Transverse colon (tissue), 4 donors: ENCODE measurements around the gene ERF. TPM values are rescaled to one million over a fixed set of nuclear protein-coding genes. Genes with fewer than 3 reads are reported as not detected.
A peak's percentile ranks its signal among the peaks of the same experiment; 100 is the strongest.

Experiments
- DNase-seq: peaks from one replicate; pipeline ENCODE4 v3.0.0-alpha.2; 2019
- H3K27ac ChIP-seq, 4 donors: fragments of 200-600 bp; sonication (generic); 2 replicates each; pipeline ENCODE4 v1.5.1; 2016 to 2018; ENCODE audit warnings: inconsistent platforms in 4 of 4
- H3K27me3 ChIP-seq: fragments of 200-600 bp; sonication (generic); 2 replicates; pipeline ENCODE4 v1.5.1; 2017; ENCODE audit warnings: inconsistent platforms
- H3K36me3 ChIP-seq, 4 donors: fragments of 200-600 bp; sonication (generic); 2 replicates each; pipeline ENCODE4 v1.5.1; 2017 to 2019; ENCODE audit warnings: inconsistent platforms in 4 of 4
- H3K4me1 ChIP-seq, 4 donors: fragments of 200-600 bp; sonication (generic); 2 replicates each; pipeline ENCODE4 v1.5.1; 2017 to 2020; ENCODE audit warnings: inconsistent platforms in 4 of 4
- H3K4me3 ChIP-seq, 4 donors: fragments of 200-600 bp; sonication (generic); 1 replicate in 1 of 4; 2 replicates in 3 of 4; pipeline versions ENCODE4 v1.5.1 to v1.6.1; 2017 to 2019; ENCODE audit warnings: inconsistent platforms in 4 of 4
- H3K9me3 ChIP-seq, 2 donors: fragments of 200-600 bp; sonication (generic); 2 replicates each; pipeline ENCODE4 v1.5.1; 2017 to 2019; ENCODE audit warnings: inconsistent platforms in 2 of 2
- CTCF ChIP-seq, 5 experiments: fragments of 200-600 bp in 3 of 5; fragments of 450-650 bp in 2 of 5; sonication (generic) in 3 of 5; IDR thresholded peaks; 1 replicate in 2 of 5; 2 replicates in 3 of 5; pipeline ENCODE4 v1.5.1; 2016 to 2017; ENCODE audit warnings: antibody characterized with exemption in 5 of 5, inconsistent platforms in 3 of 5, mild to moderate bottlenecking in 2 of 5, moderate library complexity in 1 of 5
- EP300 ChIP-seq: sonication (generic); formaldehyde crosslinking; IDR thresholded peaks from one replicate; pipeline ENCODE4 v1.6.1; 2017; ENCODE audit warnings: antibody characterized with exemption, low read depth
- POLR2A ChIP-seq: fragments of 450-650 bp; IDR thresholded peaks from one replicate; pipeline ENCODE4 v1.6.1; 2016; ENCODE audit warnings: antibody characterized with exemption, mild to moderate bottlenecking, moderate library complexity
- POLR2AphosphoS5 ChIP-seq, 3 donors: sonication (generic); formaldehyde crosslinking; IDR thresholded peaks; one replicate each; pipeline ENCODE4 v1.6.1; 2016; ENCODE audit warnings: antibody characterized with exemption in 3 of 3
- WGBS, 2 donors: methylation state at CpG; one replicate each; pipeline ENCODE4 v1.1.5; 2018; ENCODE audit warnings: low coverage in 1 of 2; 5-methylcytosine and 5-hydroxymethylcytosine counted together
- in situ Hi-C, 4 donors: fragments of 200-750 bp; cut with MboI; loops; one replicate each; pipeline versions ENCODE4 v1.15.0 to v1.15.1; 2017; ENCODE audit warnings: low sequenced_read_pairs in 3 of 4, low pct_ligation_motif_present in 1 of 4, low pct_unique_long_range_greater_than_20kb in 1 of 4
- intact Hi-C: fragments of 100-400 bp; cut with DNase I; formaldehyde crosslinking; loops from one replicate; pipeline ENCODE4 v1.15.1; 2023; ENCODE audit warnings: low total_unique reads
- total RNA-seq, 4 donors: library from RNA; depleted of rRNA; stranded (reverse); fragments of >200 nt; gene quantifications; one replicate each; pipeline ENCODE4 v1.1.0, GENCODE V29; 2016

The ERF gene
- total RNA-seq, 4 donors from 2014 or later = 20.9 to 67.3 (median 30.5) TPM

GRCh38 chr19:42273407-42274064 is 18.6 kb upstream of the ERF start:
- no peak overlapping the region for H3K27ac ChIP-seq

GRCh38 chr19:42272989-42273406 is 18.1 kb upstream of the ERF start:
- H3K9me3 ChIP-seq = no peaks in the 10 kb centered on the region
- peaks cover 0 to 12% (median 0%) of the 10 kb centered on the region in 4 donors for H3K36me3 ChIP-seq
- intact Hi-C loops (no loop called here), in situ Hi-C loops (no loop called here)
- H3K27ac ChIP-seq = no peak overlapping the region
- TF ChIP-seq POLR2AphosphoS5 (IDR thresholded peaks at IDR 0.05) (no peak), POLR2A (no peak), CTCF (IDR thresholded peaks at IDR 0.05) (no peak), EP300 (no peak)
- H3K4me1 ChIP-seq = peaks cover 23 to 51% (median 29%) of the 10 kb centered on the region in 4 donors
- no peaks in the 10 kb centered on the region for H3K27me3 ChIP-seq
- H3K4me3 ChIP-seq = no peak overlapping the region
- no peak for DNase-seq
- 97% methylated on average over 23 of the region's 23 CpGs; no CpG with 5 or more reads in 1 of the 2 donors for WGBS, 2 donors

More at GRCh38 chr19:42273407-42274064, 18.6 kb upstream of the ERF start:
- no peaks in the 10 kb centered on the region for H3K27me3 ChIP-seq
- peaks cover 0 to 12% (median 0%) of the 10 kb centered on the region in 4 donors for H3K36me3 ChIP-seq
- peaks cover 28 to 56% (median 34%) of the 10 kb centered on the region in 4 donors for H3K4me1 ChIP-seq
- TF ChIP-seq POLR2AphosphoS5 (IDR thresholded peaks at IDR 0.05) (no peak), EP300 (no peak), CTCF (IDR thresholded peaks at IDR 0.05) (no peak), POLR2A (no peak)
- in situ Hi-C loops = no loop called here
- WGBS, 2 donors = 95% methylated on average over 43 of the region's 43 CpGs; no CpG with 5 or more reads in 1 of the 2 donors
- no peak overlapping the region for H3K4me3 ChIP-seq
- H3K9me3 ChIP-seq = no peaks in the 10 kb centered on the region
- intact Hi-C loops = no loop called here
- DNase-seq = no peak

- H3K4me3 ChIP-seq = no peak overlapping the region
- TF ChIP-seq EP300 (no peak), POLR2AphosphoS5 (IDR thresholded peaks at IDR 0.05) (no peak), CTCF (IDR thresholded peaks at IDR 0.05) (no peak), POLR2A (no peak)
- 93% methylated on average over 2 of the region's 9 CpGs; no CpG with 5 or more reads in 1 of the 2 donors for WGBS, 2 donors
- no peaks in the 10 kb centered on the region for H3K9me3 ChIP-seq
- no peaks in the 10 kb centered on the region for H3K27me3 ChIP-seq
- H3K4me1 ChIP-seq = peaks cover 22 to 51% (median 28%) of the 10 kb centered on the region in 4 donors
- intact Hi-C loops = no loop called here
- peaks cover 0 to 12% (median 0%) of the 10 kb centered on the region in 4 donors for H3K36me3 ChIP-seq
- no peak overlapping the region for H3K27ac ChIP-seq
- in situ Hi-C loops = no loop called here
- DNase-seq = no peak
These were observed 17.6 kb upstream of the ERF start for GRCh38 chr19:42272535-42272897.

GRCh38 chr19:42271861-42272534 is 17.1 kb upstream of the ERF start:
- TF ChIP-seq POLR2AphosphoS5 (IDR thresholded peaks at IDR 0.05) (no peak), CTCF (IDR thresholded peaks at IDR 0.05) (no peak), EP300 (no peak), POLR2A (no peak)
- DNase-seq = no peak
- Histone ChIP-seq H3K9me3 (no peaks in the 10 kb centered on the region), H3K36me3 (peaks cover 0 to 12% (median 0%) of the 10 kb centered on the region in 4 donors), H3K4me3 (no peak overlapping the region), H3K4me1 (peaks cover 21 to 47% (median 27%) of the 10 kb centered on the region in 4 donors), H3K27me3 (no peaks in the 10 kb centered on the region), H3K27ac (peak overlapping the region in 2 of 4 donors; percentile 91 to 95)
- intact Hi-C loops (no loop called here), in situ Hi-C loops (no loop called here)
- 94 to 100% methylated on average over 4 to 22 of the region's 35 CpGs for WGBS, 2 donors
